Jurkat, Clone E6-1 (cell line): ENCODE results near the gene ZFYVE27.

Experiments used
- DNase-seq: peaks from one replicate; pipeline ENCODE4 v3.0.0-alpha.2; 2011; ENCODE audit warnings: low read depth, low spot score
- H3K4me3 ChIP-seq: 2 replicates; pipeline ENCODE4 v1.5.1; 2011; ENCODE audit warnings: mild to moderate bottlenecking, low read length, control low read depth, moderate library complexity

The ZFYVE27 gene

DNA sequence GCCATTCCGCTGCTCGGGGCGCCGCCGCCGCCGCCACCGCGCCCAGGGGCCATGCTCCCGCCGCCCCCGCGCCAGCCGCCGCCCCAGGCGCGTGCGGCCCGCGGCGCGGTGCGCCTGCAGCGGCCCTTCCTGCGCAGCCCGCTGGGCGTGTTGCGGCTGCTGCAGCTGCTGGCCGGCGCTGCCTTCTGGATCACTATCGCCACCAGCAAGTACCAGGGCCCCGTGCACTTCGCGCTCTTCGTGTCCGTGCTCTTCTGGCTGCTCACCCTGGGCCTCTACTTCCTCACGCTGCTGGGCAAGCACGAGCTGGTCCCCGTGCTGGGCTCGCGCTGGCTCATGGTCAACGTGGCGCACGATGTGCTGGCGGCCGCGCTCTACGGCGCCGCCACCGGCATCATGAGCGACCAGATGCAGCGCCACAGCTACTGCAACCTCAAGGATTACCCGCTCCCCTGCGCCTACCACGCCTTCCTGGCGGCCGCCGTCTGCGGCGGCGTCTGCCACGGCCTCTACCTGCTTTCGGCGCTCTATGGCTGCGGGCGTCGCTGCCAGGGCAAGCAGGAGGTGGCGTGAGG, 23.0 kb upstream of the ZFYVE27 start:
- peak; percentile 41 for DNase-seq
- peak overlapping the region; percentile 77 for H3K4me3 ChIP-seq

DNA sequence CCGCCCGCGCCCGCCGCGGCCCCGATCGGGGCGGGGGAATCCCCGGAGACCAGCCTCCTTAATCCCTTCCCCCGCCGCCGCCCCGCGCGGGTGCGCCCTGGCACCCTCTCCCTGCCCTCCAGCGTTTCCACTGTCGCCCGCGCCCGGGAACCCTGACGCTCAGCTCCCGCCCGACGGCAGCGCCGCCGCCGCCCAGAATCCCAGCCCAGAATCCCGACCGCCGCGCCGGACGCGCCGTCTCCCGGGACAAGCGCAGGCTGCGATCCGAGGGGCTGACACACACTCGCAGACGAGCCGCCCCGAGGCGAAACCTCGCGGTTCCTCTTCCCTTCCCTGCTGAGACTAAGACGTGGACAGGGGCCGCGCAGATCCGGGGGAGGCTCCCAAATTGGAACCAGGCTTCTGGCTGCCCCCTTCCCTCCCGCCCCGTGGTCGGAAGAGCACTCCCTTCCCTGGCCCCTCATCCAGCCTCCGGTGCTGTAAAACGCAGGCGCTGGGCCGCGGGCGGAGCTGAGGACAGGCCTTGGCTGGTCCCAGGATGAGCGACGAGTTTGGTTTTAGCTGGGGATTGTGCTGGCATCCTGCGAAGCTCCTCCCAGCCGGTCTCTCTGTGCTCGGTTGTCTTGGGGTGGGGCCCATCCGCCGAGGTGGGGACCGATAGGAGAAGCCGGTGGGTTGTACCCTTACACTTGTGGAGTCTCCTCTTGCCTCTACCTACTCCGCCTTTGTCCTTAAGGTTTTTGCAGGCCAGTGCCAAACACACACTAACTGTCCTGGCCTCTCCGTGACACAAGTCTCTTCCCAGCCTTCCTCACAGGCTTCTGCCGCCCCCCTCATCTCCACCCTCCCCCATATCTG, 22.3 kb upstream of the ZFYVE27 start:
- DNase-seq = no peak
- peak overlapping the region; percentile 77 for H3K4me3 ChIP-seq

DNA sequence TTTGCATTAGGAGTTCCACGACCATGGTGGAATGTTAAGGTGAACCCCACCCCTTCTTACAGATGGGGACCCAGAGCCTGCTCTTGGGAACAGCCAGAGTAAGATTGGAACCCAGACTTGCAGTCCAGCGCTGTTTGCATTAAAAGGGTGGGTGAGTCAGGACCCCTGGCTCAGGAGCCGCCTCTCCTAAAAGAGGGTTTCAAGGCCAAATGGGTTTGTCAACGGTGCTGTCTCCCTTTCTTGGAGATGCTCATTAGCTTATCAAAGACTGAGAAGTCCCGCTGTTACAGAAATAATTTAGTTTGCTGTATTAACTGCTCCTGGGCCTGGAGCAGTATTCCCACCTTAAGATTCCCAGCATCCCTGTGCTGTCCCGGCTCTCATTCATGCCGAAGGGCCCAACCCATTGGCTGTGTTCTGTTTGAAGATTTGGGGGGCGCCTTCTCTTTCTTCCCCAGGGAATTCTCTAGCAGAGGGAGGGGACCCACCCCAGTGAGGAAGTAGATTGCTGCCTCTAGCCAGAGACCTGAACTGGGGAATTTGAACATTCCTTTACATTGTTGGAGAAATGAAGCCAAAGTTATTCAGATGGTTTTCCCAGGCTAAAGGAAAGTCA, 21.6 kb upstream of the ZFYVE27 start:
- no peak overlapping the region for H3K4me3 ChIP-seq
- no peak for DNase-seq

DNA sequence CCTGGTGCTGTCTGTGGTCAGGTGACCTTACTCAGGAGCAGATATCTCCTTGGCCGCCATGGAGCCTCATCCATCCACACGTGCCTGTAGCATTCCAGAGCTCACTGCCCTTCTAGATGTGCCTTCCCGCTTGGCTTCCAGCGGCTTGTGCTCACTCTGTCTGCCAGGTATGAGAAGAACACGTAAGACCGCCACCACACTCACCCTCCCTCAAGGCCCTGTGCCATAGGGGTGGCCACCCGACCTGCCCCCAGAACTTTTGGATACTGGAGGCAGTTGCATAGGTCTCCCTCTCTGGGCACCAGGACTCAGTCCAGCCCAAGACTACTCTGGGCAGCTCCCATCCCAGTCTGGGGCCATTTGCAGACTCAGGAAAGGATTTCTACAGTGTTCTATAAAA, 19.3 kb upstream of the ZFYVE27 start:
- no peak overlapping the region for H3K4me3 ChIP-seq
- DNase-seq = no peak

DNA sequence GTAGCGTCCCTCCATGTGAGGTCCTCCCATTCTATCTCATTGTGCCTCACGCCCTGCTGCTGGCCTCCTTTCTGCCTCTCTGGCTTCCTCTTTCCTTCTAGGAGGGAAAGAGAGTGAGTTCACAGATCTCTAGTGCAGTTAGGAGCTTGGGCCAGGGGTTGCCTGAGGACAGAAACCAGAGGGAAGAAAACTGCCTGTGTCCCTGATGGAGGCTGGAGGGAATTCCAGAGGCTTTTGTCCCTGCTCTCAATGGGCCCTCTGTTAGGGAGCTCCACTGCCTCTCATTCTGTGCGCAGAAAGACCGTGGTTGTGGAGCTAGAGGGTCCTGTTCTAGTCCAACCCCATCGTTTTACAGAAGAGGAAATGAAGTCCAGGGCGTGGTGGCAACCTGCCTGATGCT, 18.8 kb upstream of the ZFYVE27 start:
- H3K4me3 ChIP-seq = no peak overlapping the region
- no peak for DNase-seq

DNA sequence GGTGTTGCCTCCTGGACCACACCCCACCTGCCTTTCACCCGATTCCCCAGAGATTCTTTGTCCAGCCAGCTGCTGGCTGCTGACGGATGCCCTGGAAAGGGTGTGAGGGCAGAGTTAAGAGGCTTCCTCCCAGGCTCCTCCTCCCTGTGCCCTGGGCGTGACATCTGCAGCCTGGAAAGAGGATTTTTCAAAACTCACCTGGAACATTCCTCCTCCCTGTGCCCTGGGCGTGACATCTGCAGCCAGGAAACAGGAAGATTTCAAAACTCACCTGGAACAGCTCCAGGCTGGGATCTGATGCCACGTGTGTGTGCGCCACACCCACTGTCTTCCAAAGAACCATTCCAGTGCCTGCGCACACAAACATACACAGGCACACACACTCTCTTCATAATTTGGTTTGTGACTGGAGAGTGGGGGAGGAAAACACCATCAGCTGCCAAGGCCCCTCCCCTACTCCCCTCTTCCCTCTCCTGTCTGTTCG, 18.2 kb upstream of the ZFYVE27 start:
- no peak for DNase-seq
- H3K4me3 ChIP-seq = no peak overlapping the region

DNA sequence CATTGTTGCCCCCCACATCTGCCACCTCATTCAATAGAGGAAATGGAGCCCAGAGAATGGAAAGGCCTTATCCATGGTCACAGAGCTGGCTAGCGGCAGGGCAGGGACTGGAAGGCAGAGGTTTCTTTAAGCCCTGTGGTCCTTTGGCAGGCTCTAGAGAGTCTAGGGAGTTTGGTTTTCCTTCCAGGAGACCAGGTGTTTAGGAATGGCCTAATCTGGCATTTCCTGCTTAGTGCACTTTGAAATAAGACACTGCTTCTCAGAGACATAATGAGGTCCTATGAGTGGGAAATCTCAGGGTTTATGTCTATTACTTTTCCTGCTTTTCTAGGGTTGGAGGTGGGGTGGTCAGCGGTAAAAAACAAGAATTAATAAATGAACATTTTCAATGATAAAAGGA, 17.3 kb upstream of the ZFYVE27 start:
- no peak overlapping the region for H3K4me3 ChIP-seq
- no peak for DNase-seq

DNA sequence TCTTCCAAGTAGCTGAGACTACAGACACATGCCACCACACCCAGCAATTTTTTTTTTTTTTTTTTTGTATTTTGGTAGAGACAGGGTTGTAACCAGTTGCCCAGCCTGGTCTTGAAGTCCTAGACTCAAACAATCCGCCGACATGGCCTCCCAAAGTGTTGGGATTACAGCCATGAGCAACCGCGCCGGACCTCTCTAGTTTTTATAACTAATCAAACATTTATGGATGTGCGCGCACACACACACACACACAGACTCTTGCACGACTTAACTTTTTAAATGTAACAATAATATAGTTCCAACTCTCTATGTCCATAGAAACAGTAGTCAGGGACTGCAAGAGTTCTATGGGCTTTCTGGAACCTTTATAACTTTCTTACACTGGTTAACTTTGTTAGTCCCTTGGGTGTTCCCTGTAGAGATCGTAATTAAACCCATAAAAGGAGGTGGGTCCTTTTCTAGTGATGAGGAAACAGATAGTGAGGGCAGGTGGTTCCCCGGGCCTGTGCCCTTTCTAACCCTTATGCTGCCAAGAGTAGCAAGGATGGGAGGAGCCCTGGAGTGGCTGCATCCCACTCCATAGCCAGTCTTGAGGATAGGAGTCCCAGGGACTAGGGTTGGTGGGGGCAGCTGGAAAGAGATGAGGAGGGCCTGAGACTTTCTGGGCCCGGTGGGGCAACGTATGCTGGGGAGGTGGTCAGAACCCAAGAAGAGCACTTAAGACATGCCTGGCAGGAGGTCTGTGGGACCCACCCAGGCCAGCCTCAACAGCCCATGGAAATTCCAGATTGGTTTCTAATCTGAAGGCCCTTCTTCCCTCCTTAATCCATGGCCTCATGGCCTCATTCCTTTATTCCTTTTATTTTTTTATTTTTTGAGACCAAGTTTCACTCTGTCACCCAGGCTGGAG, 14.8 kb upstream of the ZFYVE27 start:
- H3K4me3 ChIP-seq = no peak overlapping the region
- DNase-seq = no peak

DNA sequence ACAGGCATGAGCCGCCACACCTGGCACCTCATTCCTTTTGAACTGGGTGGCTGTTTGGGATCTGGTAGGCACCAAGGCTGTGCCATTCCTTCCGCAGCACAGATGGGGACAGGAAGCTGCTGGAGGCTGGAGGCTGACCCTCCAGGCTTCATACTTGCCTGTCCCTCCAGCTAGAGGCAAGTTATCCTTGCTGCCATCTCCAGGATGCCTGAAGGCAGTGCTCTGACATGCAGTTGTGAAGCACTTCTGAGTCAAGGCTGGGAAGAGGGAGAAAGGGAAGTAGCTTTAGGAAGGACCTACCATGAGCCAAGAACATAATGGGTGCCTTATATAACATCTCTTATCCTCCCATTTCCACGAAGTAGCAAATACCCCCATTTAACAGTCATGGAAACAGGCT, 13.9 kb upstream of the ZFYVE27 start:
- H3K4me3 ChIP-seq = no peak overlapping the region
- no peak for DNase-seq

DNA sequence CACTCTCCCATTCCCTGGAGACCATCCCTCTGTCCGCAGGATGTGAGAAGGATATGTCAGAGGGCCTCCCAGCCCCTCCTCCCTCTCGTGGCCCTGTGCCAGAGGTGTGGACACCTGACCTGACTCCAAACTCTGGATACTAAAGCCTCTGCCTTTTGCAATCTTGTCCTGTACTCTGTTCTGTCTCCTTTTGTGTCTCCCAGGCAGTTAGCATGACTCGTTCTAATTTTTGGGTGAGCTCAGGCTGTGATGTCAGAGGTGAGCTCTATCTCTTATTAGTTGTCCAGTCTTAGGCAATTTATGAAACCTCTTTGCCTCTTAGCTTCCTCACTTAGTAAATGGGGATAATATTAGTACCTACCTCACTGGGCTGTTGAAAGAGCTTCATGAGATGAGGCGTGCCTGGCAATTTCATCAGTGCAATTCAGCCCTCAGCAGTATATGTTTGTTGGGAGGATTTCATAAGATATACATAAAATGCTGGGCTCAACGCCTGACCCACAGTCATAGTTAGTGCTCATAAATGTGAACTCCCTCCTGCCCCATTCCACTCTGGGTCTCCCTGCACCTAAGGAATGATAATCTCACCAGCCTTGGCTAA, 12.5 kb upstream of the ZFYVE27 start:
- no peak for DNase-seq
- no peak overlapping the region for H3K4me3 ChIP-seq

DNA sequence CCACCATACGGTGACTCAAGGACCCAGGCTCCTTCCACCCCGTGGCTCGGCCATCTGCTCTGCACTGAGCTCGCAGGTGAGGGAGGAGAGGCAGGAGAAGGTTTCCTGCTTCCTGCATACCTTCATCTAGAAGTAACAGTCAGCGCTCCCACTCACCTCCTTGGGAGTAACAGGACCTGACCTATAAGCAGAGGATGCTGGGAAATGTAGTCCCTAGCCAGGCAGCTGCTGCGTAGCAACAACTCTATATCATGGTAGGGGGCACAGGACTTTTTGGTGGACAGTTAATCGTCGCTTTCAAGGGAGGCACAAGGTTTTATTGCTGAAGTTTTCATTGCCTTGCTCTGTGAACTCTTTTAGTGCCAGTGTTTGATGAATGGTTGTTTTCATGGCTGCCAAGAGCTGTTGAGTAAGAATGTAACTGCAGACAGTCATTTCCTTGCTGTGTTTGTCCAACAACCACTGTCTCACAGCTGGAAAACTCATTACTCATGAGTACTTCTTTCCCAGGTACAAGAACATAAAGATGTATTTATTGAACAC, 10.2 kb upstream of the ZFYVE27 start:
- DNase-seq = no peak
- H3K4me3 ChIP-seq = no peak overlapping the region

DNA sequence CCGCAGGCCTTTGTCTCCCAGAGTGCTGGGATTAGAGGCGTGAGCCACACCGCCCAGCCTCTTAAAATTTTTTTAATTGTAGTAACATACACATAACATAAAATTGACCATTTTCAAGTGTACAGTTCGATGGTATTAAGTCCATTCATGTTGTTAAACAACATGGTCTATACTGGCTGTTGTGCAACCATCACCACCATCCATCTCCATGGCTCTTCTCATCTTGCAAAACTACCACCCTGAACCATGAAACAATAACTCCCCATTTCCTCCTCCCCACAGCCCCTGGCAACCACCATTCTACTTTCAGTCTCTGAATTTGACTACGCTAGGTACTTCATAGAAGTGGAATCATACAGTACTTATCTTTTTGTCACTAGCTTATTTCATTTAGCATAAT, 7.9 kb upstream of the ZFYVE27 start:
- H3K4me3 ChIP-seq = no peak overlapping the region
- DNase-seq = no peak

DNA sequence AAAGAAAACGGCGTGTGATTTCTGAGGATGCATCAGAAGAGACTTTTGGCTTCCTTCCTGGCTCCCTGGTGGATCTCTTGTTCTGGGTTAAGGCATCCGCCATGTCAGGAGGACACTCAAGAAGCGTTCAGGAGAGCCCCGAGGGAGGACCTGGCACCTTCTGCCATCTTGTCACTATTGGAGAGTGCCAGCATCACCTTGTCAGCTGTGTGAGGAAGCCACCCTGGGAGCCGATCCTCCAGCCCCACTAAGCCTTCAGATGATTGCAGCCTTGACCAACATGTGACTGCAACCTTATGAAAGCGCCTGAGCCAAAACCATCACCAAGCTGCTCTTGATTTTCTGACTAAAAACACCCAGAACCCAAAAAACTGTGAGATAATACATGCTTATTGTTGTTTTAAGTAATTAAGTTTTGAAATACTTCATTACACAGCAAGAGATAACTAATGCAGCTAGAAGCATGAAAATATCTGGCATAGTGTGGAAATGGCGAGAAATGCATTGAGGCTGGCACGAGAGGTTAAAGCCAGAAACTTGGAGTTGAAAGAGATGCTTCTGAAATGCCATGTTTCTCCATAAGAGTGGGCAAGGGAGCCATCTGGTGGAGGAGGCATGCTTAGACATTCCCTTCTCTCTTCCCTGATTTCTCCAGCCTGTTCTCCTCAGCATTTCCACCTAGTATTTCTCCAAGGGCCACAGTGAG, 5.4 kb upstream of the ZFYVE27 start:
- peak; percentile 47 for DNase-seq
- H3K4me3 ChIP-seq = no peak overlapping the region

DNA sequence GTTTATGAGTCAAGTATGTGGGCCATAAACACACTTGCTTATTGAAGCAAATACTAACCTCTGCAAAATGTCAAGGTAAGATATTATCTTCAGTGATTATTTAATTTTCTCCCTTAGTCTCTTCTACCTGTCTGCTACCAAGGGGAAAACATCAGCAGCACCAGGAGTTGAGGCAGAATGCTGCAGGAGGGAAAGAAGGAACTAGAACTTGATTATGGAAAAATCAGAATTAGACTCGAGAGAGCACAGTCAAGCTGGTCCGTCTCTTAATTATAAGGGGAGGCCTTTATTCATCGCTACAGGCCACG, 4.9 kb upstream of the ZFYVE27 start:
- no peak overlapping the region for H3K4me3 ChIP-seq
- no peak for DNase-seq

DNA sequence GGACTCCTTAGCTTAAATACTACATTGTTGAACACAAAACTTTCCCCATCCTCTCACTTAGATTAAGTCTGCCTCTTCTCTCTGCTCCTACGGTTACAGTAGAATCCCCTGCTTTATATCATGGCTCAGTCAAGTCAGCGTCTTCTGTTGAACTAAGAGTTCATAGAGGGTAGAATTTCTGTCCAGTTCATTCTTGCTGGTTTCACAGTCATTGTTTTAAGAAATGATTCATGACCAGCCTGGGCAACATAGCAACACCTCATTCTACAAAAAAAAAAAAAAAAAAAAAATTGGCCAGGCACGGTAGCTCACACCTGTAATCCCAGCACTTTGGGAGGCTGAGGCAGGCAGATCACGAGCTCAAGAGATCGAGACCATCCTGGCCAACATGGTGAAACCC, 3.7 kb upstream of the ZFYVE27 start:
- no peak overlapping the region for H3K4me3 ChIP-seq
- no peak for DNase-seq

DNA sequence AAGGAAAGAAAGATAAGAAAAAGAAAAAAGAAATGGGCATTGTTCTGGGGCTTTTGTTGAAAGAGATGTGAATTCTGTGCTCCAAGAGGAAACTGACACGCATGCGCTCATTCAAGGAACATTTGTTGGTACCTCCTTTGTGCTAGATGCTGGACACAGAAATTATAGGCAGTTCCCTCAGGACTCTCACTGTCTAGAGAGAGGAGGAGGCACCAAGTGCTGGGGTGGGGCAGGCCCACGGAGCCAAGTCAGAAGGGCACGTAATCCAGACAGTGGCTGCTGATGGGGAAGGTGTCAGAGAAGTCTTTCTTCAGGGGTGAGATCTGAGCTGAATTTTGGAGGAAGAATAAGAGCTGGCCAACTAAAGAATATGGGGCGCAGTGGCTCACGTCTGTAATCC, 2.9 kb upstream of the ZFYVE27 start:
- no peak overlapping the region for H3K4me3 ChIP-seq
- no peak for DNase-seq

DNA sequence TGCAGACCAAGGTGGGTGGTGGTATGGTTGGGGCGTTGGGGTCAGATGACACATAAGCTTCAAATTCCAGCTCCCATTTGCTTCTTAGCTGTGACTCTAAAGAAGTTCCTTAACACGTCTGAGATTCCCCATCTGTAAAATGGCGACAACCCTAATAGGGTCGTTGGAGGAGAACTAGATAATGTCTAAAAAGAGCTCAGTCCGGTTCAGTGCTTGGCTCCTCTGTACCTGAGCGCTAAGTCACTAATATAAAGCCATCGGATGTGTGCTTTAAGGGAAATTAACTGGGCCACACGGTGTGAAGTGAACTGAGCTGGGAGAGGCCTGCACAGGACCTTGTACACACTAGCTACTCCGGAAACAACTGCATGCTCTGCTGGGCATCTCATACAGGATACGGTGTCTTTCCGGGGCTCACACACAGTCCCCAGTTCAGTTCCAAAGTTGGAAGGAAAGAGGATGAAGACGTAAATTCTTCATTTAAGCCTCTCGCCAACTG, 476 bp upstream of the ZFYVE27 start:
- peak overlapping the region; percentile 92 for H3K4me3 ChIP-seq
- DNase-seq = no peak

DNA sequence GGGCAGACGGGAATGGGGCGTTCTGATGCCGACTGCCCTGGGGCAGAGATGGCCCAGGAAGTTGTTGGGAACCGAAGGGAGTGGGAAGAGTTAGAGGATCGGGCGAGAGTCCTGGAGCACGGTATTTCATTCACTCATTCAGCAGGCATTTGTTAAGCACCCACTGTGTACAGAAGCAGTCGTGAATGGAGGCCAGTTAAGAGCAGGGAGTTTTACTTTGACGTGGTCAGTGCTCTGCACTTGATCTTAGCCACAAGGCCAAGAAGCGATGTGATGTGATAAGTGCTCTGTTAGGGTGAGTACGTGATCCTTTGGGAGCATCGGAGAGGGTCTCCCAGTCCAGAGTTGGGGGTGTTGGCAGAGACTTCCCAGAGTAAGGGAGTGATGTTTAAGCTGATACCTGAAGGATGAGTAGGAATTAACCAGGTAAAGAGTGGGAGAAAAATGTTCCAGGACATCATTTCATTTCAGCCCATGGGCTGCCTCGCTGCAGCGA, 890 bp downstream of the ZFYVE27 start:
- peak overlapping the region; percentile 92 for H3K4me3 ChIP-seq
- DNase-seq = no peak
